Measurements from ENCODE around the gene TMEM41A.

Gene TMEM41A

DNA sequence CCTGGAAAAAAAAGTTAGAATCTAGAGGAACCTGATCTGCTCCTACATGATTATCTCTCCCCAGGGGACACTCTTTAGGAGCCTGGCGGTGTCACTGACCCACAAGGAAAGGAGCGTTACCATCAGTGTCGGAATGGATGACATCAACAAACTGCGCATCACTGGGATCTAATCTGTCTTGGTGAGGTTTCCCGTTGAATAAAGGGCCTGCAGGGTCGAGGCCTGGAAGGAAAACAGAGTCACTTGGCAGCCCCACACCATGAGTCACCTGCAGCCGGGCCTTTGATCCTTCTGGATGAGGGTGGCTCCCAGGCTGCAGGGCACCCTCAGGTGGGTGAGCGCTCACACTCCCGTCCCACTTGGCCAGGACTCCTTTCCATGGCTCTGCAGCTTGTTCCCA is 28.5 kb upstream of the TMEM41A start:
- Histone ChIP-seq H2BK5ac (ENCODE audit: low read depth, low read length, poor library complexity, severe bottlenecking) (no peak overlapping the region), H4K8ac (ENCODE audit: low read length) (no peak overlapping the region), H2BK120ac (ENCODE audit: low read depth, low read length) (no peak overlapping the region), H2AK5ac (ENCODE audit: low read length, severe bottlenecking) (no peak overlapping the region), H3K14ac (ENCODE audit: low read length in 2 of 2) (no peak overlapping the region), H3K4me2 (ENCODE audit: low read length, poor library complexity, severe bottlenecking) (no peak overlapping the region), H3K4ac (ENCODE audit: low read depth in 1 of 2, low read length in 2 of 2) (no peak overlapping the region), H3K9ac (ENCODE audit: low read length) (no peak overlapping the region), H2AFZ (ENCODE audit: low read depth, low read length) (no peak overlapping the region), H2BK12ac (ENCODE audit: low read length in 2 of 2) (no peak overlapping the region), H4K91ac (ENCODE audit: low read length) (no peak overlapping the region), H3K27ac (ENCODE audit: low read length, poor library complexity, severe bottlenecking) (no peak overlapping the region), H3K9me3 (ENCODE audit: control insufficient read depth, low read length) (no peaks in the 10 kb centered on the region), H3K79me1 (replicated peaks; ENCODE audit: low read length, poor library complexity, severe bottlenecking) (no peaks in the 10 kb centered on the region), H3K27me3 (ENCODE audit: control insufficient read depth in 1 of 2, insufficient read depth in 1 of 2, low read length in 2 of 2) (peaks cover 0 to 7% of the 10 kb centered on the region in 2 experiments), H3K23ac (ENCODE audit: low read length in 2 of 2) (no peak overlapping the region), H3K4me1 (ENCODE audit: control insufficient read depth, insufficient read depth, low read depth, low read length) (no peaks in the 10 kb centered on the region), H3K36me3 (ENCODE audit: control insufficient read depth in 1 of 2, insufficient read depth in 2 of 2, low read depth in 1 of 2, low read length in 2 of 2) (no peaks in the 10 kb centered on the region), H2BK15ac (ENCODE audit: low read depth, poor library complexity, severe bottlenecking) (no peak overlapping the region), H3K18ac (ENCODE audit: low read depth in 1 of 2, low read length in 2 of 2) (no peak overlapping the region), H3K4me3 (ENCODE audit: insufficient read depth in 1 of 2, low read depth in 1 of 2, low read length in 2 of 2) (no peak overlapping the region)
- 84% methylated on average over 9 of the region's 9 CpGs for WGBS
- no peak for DNase-seq

DNA sequence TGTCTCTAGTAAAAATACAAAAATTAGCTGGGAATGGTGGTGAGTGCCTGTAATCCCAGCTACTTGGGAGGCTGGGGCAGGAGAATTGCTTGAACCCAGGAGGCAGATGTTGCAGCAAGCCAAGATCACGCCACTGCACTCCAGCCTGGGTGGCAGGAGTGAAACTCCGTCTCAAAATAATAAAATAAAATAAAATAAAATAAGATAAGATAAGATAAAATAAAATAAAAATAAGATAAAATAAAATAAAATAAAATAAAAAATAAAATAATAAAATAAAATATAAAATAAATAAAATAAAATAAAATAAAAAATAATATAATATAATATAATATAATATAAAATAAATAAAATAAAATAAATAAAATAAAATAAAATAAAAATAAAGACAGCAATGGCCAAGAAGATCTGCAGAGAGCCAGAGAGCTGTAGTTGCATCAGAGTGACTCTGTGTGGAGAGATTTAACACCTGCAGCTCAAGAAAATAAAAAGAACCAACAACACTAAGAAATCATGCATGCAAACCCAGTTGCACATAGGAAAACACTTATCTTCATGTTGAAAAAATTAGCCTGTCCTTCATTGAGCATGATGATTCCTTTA is 27.6 kb upstream of the TMEM41A start:
- Histone ChIP-seq H2BK120ac (ENCODE audit: low read depth, low read length) (no peak overlapping the region), H3K14ac (ENCODE audit: low read length in 2 of 2) (no peak overlapping the region), H3K4ac (ENCODE audit: low read depth in 1 of 2, low read length in 2 of 2) (no peak overlapping the region), H4K91ac (ENCODE audit: low read length) (no peak overlapping the region), H3K27me3 (ENCODE audit: control insufficient read depth in 1 of 2, insufficient read depth in 1 of 2, low read length in 2 of 2) (peaks cover 0 to 11% of the 10 kb centered on the region in 2 experiments), H3K27ac (ENCODE audit: low read length, poor library complexity, severe bottlenecking) (no peak overlapping the region), H2AK5ac (ENCODE audit: low read length, severe bottlenecking) (no peak overlapping the region), H3K4me2 (ENCODE audit: low read length, poor library complexity, severe bottlenecking) (no peak overlapping the region), H3K9me3 (ENCODE audit: control insufficient read depth, low read length) (no peaks in the 10 kb centered on the region), H3K9ac (ENCODE audit: low read length) (no peak overlapping the region), H3K23ac (ENCODE audit: low read length in 2 of 2) (no peak overlapping the region), H4K8ac (ENCODE audit: low read length) (no peak overlapping the region), H3K79me1 (replicated peaks; ENCODE audit: low read length, poor library complexity, severe bottlenecking) (no peaks in the 10 kb centered on the region), H2BK15ac (ENCODE audit: low read depth, poor library complexity, severe bottlenecking) (no peak overlapping the region), H2AFZ (ENCODE audit: low read depth, low read length) (no peak overlapping the region), H3K36me3 (ENCODE audit: control insufficient read depth in 1 of 2, insufficient read depth in 2 of 2, low read depth in 1 of 2, low read length in 2 of 2) (no peaks in the 10 kb centered on the region), H2BK5ac (ENCODE audit: low read depth, low read length, poor library complexity, severe bottlenecking) (no peak overlapping the region), H3K18ac (ENCODE audit: low read depth in 1 of 2, low read length in 2 of 2) (no peak overlapping the region), H3K4me3 (ENCODE audit: insufficient read depth in 1 of 2, low read depth in 1 of 2, low read length in 2 of 2) (no peak overlapping the region), H3K4me1 (ENCODE audit: control insufficient read depth, insufficient read depth, low read depth, low read length) (no peaks in the 10 kb centered on the region), H2BK12ac (ENCODE audit: low read length in 2 of 2) (no peak overlapping the region)
- WGBS = no CpG with 5 or more reads among the region's 2 CpGs
- DNase-seq = no peak

DNA sequence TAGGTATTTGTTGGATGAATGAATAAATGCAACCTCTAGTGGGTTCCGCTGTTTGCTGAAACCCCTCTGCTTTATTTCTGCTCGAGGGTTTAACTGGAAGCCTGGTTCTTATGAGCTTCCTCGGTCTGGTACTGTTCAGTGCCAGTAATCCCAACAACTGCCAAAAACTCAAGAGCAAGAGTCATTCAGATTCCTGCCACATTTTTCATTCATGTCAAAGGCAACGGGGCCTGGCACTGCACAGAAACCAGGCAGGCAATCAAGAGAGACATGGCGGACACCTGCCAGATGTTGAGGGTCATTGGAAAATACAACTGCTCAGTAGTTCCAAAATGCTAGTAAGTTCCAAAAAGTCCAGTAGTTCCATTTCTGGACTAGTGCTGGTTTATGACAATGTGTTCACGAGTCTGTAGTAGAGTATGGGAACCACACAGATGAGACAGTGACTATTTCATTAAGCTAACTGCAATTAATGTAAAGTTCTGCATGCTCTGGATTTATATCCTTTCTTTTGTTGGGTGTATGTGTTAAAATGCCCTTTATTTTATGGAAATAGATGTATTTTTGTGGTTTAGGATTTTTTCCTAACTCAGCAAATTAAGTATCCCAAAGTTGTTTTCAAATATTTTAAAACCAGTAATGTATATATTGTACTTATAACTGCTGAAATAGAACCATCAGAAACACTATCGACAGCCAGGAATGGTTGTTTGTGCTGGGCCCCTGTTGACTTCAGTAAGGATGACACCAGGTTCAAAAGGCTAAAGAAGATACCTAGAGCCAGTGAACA is 22.7 kb upstream of the TMEM41A start:
- Histone ChIP-seq H3K4me1 (ENCODE audit: control insufficient read depth, insufficient read depth, low read depth, low read length) (no peaks in the 10 kb centered on the region), H2AK5ac (ENCODE audit: low read length, severe bottlenecking) (no peak overlapping the region), H3K4ac (ENCODE audit: low read depth in 1 of 2, low read length in 2 of 2) (no peak overlapping the region), H3K4me3 (ENCODE audit: insufficient read depth in 1 of 2, low read depth in 1 of 2, low read length in 2 of 2) (no peak overlapping the region), H3K9ac (ENCODE audit: low read length) (no peak overlapping the region), H3K18ac (ENCODE audit: low read depth in 1 of 2, low read length in 2 of 2) (no peak overlapping the region), H2BK15ac (ENCODE audit: low read depth, poor library complexity, severe bottlenecking) (no peak overlapping the region), H3K27ac (ENCODE audit: low read length, poor library complexity, severe bottlenecking) (no peak overlapping the region), H2BK12ac (ENCODE audit: low read length in 2 of 2) (no peak overlapping the region), H4K8ac (ENCODE audit: low read length) (no peak overlapping the region), H2BK120ac (ENCODE audit: low read depth, low read length) (no peak overlapping the region), H3K14ac (ENCODE audit: low read length in 2 of 2) (no peak overlapping the region), H2AFZ (ENCODE audit: low read depth, low read length) (no peak overlapping the region), H3K9me3 (ENCODE audit: control insufficient read depth, low read length) (no peaks in the 10 kb centered on the region), H3K79me1 (replicated peaks; ENCODE audit: low read length, poor library complexity, severe bottlenecking) (no peaks in the 10 kb centered on the region), H2BK5ac (ENCODE audit: low read depth, low read length, poor library complexity, severe bottlenecking) (no peak overlapping the region), H3K23ac (ENCODE audit: low read length in 2 of 2) (no peak overlapping the region), H3K4me2 (ENCODE audit: low read length, poor library complexity, severe bottlenecking) (no peak overlapping the region), H3K36me3 (ENCODE audit: control insufficient read depth in 1 of 2, insufficient read depth in 2 of 2, low read depth in 1 of 2, low read length in 2 of 2) (no peaks in the 10 kb centered on the region), H4K91ac (ENCODE audit: low read length) (no peak overlapping the region), H3K27me3 (ENCODE audit: control insufficient read depth in 1 of 2, insufficient read depth in 1 of 2, low read length in 2 of 2) (peaks cover 10 to 21% of the 10 kb centered on the region in 2 experiments)
- 79% methylated on average over 7 of the region's 7 CpGs for WGBS
- DNase-seq = no peak

DNA sequence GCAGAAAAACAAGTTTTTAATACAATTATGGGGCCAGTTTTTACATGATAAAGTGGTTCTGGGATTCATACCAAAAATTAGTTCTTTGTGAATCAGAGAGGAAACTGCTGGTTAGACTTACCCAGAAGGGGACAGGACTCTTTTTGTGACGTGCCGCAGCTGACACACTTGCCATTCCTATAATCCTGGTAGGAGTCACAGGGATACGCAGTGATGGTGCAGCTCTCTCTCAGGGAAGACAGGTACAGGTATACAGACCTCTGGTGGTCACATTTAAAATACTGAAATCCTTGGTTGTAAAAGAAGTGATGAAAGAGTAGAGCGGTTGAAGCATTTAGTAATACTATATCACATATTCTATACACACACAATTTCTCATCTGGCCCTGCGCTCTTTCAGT is 20.2 kb upstream of the TMEM41A start:
- no peak overlapping the region for H3K14ac ChIP-seq (ENCODE audit: low read length in 2 of 2)
- H3K18ac ChIP-seq (ENCODE audit: low read depth in 1 of 2, low read length in 2 of 2) = no peak overlapping the region
- no peak overlapping the region for H2BK12ac ChIP-seq (ENCODE audit: low read length in 2 of 2)
- H3K27me3 ChIP-seq (ENCODE audit: control insufficient read depth in 1 of 2, insufficient read depth in 1 of 2, low read length in 2 of 2) = peaks cover 21 to 30% of the 10 kb centered on the region in 2 experiments
- no peak overlapping the region for H2AK5ac ChIP-seq (ENCODE audit: low read length, severe bottlenecking)
- no peak overlapping the region for H3K4me3 ChIP-seq (ENCODE audit: insufficient read depth in 1 of 2, low read depth in 1 of 2, low read length in 2 of 2)
- no peak overlapping the region for H3K4me2 ChIP-seq (ENCODE audit: low read length, poor library complexity, severe bottlenecking)
- no peak overlapping the region for H3K27ac ChIP-seq (ENCODE audit: low read length, poor library complexity, severe bottlenecking)
- H2AFZ ChIP-seq (ENCODE audit: low read depth, low read length) = no peak overlapping the region
- no peak overlapping the region for H3K9ac ChIP-seq (ENCODE audit: low read length)
- H2BK5ac ChIP-seq (ENCODE audit: low read depth, low read length, poor library complexity, severe bottlenecking) = no peak overlapping the region
- no peaks in the 10 kb centered on the region for H3K79me1 ChIP-seq (replicated peaks; ENCODE audit: low read length, poor library complexity, severe bottlenecking)
- H3K23ac ChIP-seq (ENCODE audit: low read length in 2 of 2) = no peak overlapping the region
- 63% methylated on average over 3 of the region's 5 CpGs for WGBS
- no peak overlapping the region for H2BK120ac ChIP-seq (ENCODE audit: low read depth, low read length)
- no peak overlapping the region for H4K91ac ChIP-seq (ENCODE audit: low read length)
- H3K4me1 ChIP-seq (ENCODE audit: control insufficient read depth, insufficient read depth, low read depth, low read length) = no peaks in the 10 kb centered on the region
- H3K36me3 ChIP-seq (ENCODE audit: control insufficient read depth in 1 of 2, insufficient read depth in 2 of 2, low read depth in 1 of 2, low read length in 2 of 2) = no peaks in the 10 kb centered on the region
- H3K9me3 ChIP-seq (ENCODE audit: control insufficient read depth, low read length) = no peaks in the 10 kb centered on the region
- no peak overlapping the region for H4K8ac ChIP-seq (ENCODE audit: low read length)
- DNase-seq = no peak
- H2BK15ac ChIP-seq (ENCODE audit: low read depth, poor library complexity, severe bottlenecking) = no peak overlapping the region
- H3K4ac ChIP-seq (ENCODE audit: low read depth in 1 of 2, low read length in 2 of 2) = no peak overlapping the region
